CD4-positive, alpha-beta T cell treated with Interleukin-6 at 100 ng/mL for 8 hours (primary cell): Measurements from ENCODE around the gene CKB.

Experiments
- DNase-seq: peaks from one replicate; pipeline ENCODE4 v3.0.0-alpha.2; 2020; ENCODE audit warnings: mixed read lengths, low spot score

CKB gene

DNA sequence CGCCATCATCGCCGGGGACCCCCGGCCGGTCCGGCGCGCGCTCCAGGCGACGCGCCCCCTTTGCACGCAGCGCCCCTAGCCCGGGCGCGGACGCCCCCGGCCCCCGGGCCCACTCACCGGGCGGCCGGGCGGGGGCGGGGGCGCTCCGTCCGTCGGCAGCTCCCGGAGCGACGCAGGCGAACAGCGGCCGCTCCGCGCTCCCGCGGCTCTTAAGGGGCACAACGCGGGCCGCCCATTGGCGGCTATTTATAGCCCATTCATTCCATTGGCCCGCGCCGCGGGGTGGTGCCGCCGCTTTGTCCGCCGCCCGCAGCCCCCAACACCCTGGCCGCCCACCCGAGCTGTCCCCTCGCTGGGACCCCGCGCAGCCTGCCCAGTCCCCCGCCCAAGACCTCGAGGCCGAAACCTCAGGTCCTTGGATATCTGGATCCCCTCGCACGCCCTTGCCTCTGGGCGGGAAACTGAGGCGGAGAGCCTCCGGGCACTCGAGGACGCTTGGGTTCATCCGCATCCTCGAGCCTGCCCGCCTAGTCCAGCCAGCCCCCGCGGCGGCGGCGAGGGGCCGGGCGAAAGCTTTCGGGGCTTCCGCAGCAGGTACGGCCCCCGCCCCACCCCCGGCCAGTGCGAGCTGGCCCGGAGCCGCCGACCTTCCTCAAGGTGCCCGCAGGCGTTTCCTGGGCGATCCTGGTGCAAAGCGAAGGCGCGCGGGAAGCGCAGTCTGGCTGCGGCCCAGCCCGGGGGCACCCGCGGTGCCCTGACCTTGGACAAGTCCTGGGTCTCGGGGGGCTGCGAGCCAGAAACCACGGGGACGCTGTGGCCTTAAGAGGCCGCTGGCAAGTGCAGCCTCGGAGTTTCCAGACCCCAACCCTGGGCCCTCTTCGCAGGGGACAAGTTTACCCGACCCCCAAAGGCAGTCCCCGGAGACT lies at the start of gene CKB:
CKB (minus strand) TSS at position 182 of the 926 bp plus-strand sequence. CDS start 337 bp downstream, outside the sequence.
- DNase-seq, result no peak

DNA sequence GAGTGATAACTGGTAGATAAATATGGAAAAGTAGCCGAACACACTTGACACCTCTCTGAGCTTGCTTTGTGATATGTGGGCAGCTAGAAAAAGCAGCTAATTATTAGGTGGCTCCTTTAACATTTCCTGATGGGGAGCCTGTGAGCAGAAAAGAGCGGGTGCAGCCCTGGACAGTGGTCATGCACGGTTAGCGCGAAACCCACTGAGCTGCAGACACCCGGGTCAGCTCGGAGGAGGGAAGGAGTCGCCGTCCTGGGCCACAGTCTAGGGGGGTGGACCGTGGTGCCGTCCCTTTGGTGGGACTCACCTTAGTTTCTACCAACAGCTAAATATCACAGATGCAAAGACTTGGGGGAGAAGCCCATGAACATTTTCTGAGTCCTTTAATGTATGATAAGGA lies 46.8 kb upstream of the CKB start:
- DNase-seq, result no peak

DNA sequence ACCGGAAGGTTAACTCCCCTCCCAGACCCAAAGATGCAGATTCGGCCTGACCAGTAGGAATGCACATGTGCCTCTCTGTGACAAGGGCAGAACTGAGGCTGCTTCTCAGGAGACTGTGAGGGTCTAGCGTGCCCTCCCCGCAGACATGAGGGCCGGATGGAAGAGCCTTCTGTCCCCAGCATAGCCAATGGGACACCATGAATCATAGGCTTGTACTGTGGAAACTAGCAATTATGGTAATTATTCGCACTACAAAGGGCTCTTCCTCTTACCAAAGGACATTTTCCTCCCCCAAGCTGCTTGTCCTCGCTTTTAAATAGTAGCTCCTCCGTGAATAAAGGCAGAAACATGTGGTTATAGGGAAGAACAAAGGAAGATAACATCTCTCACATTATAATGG lies 46.3 kb upstream of the CKB start:
- DNase-seq, result no peak

DNA sequence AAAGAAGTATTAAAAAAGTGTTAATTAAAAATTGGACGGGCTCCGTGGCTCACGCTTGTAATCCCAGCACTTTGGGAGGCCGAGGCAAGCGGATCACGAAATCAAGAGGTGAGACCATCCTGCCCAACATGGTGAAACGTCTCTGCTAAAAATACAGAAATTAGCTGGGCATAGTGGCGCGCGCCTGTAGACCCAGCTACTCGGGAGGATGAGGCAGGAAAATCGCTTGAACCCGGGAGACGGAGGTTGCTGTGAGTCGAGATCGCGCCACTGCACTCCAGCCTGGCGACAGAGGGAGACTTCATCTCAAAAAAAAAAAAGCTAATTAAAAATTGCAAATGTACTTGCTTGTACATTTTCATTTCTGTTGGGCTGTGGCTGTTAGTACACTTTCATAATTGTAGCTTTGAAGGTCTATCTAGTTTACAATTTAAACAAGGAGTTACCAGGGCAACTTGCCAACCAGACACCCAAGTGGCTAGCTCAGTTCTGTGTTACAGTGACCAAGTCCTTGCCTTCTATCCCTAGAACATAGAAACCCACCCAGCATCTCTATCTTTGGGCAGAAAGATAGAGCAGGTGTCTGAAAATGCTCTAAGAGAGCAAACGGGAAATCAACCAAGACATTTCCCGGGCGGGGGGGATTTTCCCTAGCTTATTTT lies 41.3 kb upstream of the CKB start:
- DNase-seq, result no peak

DNA sequence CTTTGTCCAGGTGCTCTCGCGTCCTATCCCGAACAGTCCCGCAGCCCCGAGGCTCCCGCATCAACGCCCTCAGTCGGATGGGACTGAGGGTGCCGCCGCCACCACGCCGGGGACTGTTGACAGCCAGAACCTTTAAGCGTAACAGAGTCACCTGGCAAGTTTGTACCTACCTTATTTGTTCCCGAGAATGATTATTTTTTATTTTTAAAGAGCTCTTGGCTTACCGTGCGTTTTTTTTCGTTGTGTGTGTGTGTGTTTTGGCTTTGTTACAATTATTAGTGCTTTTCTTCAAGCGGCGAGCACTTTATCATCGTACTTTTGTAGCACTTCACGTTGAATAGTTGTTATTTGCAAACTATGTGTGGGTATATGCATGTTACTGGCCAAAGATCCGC lies 40.6 kb upstream of the CKB start:
- DNase-seq, result no peak

DNA sequence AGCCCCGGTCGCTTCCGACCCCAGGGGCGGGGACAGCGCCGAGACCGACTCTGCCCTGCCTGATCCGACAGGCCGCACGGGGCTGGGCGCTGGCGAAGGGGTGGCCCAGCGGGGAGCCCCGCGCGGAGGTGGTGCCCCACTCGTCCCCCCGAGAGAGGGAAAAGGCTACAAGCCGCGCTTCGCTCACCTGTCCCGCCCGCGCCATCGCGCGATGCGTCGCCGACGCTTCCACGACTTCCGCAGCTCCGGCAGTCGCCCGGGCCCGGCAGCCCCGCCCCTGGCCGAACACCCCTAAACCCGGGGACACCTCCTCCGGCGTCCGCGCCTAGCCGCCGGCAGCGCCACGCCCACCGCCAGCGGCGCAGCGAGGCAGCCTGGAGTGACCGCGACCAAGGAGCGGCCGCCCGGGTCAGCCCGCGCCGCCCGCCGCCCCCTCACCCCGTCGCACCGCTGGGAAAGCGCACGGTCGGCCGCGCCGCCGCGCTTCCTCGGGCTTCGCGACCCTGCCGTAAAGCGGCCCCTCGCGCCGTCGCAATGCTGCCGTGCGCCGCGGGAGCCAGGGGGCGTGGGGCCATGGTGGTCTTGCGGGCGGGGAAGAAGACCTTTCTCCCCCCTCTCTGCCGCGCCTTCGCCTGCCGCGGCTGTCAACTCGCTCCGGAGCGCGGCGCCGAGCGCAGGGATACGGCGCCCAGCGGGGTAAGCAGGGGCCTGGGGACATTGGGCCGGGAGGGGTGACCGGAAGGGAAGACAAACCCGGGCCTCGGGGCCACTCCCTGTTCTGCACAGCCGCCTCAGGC lies 40.0 kb upstream of the CKB start, which contains the start of the genes BAG5 and COA8:
BAG5 (minus strand) TSS at position 229 of the 797 bp plus-strand sequence. CDS start 1,493 bp downstream, outside the sequence.
COA8 (plus strand) TSS at position 532 of the 797 bp plus-strand sequence; CDS start at position 574, 42 bp downstream.
- DNase-seq, result peak; percentile 82

DNA sequence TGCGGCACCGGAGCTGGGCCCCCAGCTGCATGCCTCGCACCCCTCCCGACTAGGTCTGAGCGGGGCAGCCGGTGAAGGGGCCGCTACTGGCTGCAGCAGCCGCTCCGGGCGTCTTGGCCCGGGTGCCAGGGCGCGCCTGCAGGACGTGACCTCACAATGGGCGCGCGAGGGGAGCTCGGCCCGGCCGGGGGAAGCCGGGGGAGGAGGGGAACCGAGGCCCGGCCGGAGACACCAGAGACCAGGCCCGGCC lies 39.5 kb upstream of the CKB start:
- no peak for DNase-seq

DNA sequence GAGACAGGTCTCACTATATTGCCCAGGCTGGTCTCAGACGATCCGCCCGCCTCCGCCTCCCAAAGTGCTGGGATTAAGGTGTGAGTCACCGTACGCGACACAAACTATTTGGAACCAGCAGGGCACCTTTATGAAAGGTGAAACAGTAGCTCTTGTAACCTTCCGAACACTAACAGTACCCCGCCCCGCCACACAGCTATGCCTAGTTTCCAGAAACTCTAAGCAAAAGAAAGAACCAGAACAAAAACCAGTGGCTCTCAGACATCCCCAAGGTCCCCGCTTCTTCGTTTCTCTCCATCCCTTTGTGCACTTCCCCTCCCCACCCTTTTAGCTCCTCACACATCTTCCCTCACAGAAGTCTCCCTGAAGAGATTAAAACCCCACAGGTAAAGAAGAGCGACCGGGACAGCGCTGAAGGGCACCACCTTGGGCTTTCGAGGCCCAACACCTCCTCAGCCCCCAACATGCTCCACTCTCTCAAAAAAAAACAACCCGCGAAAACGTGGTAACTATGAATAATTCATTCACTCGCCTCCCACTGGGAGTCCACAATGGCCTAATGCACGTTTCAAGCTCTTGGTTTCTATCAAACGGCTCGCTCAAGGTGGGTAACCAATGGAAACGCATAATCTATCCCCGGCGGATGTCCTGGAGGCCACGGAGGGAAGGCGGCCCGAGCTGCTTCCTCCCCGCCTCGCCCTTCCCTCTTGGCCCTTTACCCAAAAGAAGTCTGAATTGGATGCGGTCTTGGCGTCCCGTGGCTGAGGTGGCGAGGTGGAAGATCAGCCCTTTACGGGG lies 39.0 kb upstream of the CKB start:
- DNase-seq, result peak; percentile 13

DNA sequence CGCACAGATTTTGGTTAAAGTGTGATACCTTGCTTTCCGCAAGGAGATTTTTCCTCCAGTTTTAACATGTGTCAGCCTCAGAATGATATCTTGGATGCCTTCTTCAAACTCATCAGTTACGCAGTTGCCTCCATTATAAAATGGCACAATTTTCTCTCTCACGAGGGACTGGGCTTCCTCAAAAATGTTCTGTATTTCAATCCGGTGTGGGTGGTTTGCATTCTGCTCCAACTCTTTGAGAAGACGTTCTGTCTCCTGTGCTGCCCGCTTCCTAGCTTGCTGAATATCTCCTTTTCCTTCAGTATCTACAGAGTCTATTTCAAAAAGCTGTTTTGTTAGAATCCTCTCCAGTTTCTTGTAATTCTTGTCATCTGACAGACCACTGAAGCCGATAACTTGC lies 38.1 kb upstream of the CKB start:
- DNase-seq, result no peak

DNA sequence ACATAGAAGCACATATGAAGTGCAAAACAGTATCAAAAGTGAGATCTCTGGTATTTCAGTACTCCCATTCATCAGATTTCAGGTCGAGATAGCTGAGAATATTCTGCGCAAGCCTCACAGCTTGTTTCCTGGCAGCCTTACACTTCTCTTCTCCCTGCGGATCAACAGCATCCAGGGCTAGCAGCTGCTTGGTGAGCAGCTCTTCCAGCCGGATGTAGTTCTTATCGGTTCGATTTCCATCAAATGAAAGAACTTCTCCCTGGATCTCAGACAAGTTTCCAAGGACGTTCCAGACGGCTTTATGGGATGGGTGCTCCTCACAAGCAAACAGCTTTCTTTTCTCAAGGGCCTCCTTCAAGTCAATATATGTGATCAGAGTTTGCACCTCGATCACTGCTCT lies 37.1 kb upstream of the CKB start:
- no peak for DNase-seq

DNA sequence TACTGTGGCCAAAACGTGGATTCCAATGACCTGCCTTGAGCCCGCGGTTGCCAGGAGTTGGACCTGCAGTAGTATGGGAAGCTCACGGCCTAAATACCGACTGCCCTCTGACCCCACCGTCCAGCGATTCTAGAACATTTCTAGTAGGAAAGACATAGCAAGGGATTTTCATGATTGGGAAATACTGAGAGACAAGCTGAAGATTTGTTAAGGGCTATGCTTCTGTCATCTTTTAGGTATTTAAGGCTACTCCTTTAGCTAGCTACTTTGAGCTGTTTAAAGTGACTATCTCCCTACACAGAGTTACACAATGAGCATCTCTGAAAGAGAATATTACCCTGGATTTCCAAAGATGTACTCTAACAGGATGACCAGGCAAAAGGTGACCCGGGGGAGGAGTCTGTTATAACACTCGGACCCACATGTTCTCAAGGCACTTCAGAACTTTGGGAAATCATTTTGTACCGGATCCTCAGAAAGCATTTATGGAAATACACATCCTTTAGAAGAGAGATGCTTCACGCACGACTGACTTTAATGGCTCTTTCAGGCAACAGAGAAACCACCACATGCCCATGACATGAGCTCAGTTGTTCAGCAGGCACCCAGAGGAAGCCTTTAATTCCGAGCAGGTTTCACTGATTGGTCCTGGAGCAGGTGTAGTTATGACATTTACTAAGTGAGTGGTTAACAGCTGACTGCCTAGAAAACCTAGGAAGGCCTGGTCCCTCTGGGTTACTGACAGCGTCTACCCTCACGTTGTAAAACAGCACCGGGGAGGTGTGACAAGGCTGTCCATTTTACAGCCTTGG lies 35.6 kb upstream of the CKB start:
- DNase-seq, result no peak

DNA sequence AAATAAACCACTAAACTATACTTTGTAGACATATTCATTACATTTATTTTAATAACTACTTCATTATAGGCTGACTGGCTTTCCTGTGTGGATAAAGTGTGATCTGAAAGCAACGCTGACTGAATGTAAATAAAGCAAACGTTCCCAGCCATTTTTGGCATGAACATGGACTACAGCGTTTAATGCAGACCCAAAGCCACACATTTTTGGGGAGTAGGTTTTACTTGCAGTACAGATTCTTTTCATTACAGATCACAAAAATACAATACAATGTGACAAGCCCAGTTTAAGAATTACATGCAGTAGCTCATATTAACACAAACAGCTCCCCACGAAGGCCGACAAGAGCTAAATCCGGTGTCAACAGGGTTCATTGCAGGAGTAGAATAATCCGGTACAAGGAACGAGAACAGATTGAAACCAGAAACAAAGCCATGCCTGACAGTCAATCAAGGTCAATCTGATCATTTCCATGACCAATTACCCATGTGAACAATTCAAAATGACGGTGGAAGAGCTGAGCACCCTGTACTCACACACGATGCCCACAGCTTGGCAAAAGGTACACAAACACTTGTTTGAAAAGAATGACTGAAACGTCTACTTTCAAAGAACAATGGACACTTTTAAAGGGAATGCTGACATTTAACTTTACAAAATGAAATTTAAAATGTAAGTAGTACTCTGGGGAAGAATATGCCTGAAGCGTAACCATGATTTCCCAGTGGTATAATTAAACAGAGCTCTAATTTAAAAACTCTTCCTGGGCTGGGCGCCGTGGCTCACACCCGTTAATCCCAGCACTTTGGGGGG lies 34.5 kb upstream of the CKB start:
- DNase-seq, result no peak

DNA sequence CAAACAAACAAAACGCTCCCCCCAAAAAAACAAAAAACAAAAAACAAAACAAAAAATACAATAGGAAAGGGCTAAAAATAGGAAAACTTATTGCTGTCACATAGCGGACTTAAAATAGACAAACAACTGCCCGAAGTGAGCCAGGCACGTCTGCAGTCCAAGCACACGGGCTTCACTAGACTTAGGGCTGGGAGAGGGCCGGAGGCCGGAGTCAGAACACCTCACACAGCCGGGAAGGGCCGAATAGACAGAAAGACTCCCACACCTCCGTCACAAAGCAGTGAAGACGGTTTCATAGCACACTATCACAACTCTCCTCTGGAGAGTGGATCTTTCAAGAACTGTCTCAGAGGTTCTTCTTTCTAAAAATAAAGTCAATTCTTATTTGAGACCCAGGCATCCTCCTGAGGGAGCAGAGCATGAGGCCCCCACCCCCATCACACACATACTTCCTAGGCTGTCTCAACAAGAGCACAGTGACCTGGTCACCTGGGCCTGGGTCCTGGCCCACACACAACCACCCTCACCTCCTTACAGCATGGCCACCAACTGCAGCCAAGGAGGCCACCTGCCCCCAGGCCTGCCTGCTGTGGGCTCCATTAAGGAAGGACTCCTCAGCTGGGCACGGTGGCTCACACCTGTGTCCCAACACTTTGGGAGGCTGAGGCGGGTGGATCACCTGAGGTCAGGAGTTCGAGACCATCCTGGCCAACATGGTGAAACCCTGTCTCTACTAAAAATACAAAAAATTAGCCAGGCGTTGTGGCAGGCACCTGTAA lies 33.1 kb upstream of the CKB start:
- DNase-seq, result no peak

DNA sequence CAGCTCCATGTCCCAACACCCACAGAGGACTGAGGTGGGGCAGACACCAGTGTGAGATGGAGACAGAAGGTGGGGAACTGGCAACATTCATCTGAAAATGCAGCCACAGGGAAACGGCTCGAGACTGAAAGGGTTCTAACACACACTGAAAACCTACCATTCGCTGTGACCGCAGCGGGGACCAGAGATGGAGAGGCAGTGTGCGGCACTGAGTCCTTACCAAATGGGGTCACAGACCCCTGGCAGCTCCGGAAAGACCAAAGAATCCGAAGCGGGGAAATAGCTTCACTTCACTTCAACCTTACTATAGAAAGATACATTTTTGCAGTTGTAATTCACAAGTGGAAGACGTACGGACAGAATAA lies 30.2 kb upstream of the CKB start:
- DNase-seq, result no peak

DNA sequence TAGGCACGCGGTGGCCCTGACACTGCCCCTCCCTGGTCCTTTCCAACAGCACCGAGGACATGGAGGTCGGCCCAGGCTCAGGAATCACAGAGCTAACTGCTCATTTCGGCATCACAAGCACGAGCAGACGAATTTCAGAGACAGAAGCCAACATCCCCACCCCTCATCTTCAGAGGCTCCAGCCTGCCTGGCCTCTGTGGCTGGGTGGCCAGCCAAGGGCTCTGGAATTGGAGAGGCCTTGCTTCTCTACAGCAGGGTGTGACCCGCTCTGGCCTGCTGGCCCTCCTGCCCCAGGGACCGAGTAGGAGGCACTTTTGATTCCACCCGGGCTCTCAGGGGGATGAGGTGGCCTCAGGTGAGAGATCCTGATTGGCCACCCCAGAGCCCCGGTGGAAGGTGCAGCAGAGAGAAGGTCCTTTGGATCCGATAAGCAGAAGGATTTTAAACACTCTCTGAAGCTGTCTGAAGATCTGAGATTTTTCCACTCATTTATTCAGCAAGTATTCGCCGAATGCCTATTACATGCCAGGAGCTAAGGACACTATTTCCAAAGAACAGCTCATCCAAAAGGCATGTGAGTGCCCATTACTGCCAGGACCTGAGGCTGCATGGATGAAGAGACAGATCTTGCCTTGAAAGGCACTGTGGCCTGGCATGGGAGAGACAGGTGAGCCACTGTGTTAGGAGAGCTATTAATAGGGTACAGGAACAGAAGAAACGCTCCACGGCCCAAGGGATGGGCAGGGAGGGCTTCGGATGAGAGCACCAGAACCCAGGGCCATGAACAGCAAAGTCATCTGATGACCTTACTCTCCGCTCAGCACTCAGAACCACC lies 29.6 kb upstream of the CKB start:
- no peak for DNase-seq

DNA sequence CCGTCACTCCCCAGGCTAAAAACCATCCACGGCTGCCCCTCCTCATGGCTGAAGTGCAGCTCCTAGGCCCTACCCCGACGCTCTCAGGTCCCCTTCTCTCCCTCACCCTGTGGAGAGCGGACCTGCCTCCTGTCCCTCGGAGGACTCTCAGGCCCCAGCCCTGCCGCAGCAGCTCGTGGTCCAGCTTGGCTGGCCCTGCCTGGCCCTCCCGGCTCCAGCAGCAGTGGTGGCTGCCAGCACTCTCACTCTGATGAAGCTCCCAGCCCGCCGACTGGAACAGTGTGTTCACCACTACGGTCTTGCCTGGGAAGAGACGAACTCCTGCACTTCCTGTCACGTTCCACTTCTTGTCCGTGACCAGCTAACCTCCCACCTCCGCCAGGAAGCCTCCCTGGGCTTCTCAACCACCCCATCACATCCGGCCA lies 28.7 kb upstream of the CKB start:
- no peak for DNase-seq

DNA sequence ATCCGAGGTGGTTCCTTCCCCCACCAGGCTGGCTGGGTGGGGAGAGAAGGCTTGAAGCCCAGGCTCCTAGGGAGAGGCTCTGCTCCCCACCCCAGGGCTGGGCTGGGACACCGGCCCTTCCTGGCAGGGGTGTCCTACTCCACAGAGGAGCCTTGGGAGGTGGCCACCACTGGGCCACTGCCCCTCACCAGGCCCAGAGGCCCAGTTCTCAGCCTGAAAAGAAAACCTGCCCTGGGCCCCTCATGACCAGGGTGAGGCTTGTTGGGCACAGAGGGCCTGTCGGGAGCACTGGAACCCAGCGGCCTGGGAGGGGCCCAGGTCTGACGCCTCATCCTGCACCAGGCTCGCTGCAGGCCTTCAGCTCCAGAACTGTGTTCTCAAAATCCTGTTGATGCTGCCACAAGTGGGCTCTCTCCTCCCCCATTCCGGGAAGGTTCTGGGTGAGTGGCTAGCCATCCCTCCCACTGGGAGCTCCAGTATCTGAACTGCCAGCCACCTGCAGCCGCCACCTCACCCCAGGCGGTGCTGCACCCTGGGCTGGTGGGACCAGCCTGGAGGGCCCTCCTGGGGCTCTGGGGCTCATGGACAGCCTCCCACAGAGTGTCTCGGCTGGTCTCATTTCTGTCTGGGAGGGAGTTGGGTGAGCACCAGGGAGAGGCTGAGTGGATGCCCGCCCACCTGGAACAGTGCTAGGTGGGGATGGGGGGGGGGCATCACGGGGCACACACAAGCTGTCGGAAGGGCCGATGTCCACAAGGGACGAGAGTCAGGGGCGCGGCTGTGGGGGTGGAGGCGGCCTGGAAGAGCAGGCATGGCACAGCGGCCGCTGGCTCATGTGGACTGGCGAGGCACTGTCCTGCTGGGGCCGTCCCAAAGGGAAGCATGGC lies 28.1 kb upstream of the CKB start:
- DNase-seq, result no peak
